ENCODE measurements around the gene TAF4B.
"Not testable (repeated sequence)": the region's sequence is repeated elsewhere in the genome, so short reads cannot be mapped to it uniquely, and the experiment has no call there.

Gene TAF4B

GRCh38 chr18:26226229-26227050 is at the start of gene TAF4B:
Gene TAF4B, plus strand, starts transcription at chr18:26226445. Its CDS starts 489 bp downstream, at chr18:26226934.
- DNase-seq (ENCODE audit: low read depth in 2 of 2), result peak; percentile 91 to 92

- DNase-seq (ENCODE audit: low read depth in 2 of 2), result no peak
Observed at GRCh38 chr18:26181343-26181826, 44.9 kb upstream of the TAF4B start.

- no peak for DNase-seq (ENCODE audit: low read depth in 2 of 2)
Observed at GRCh38 chr18:26183395-26184112, 42.7 kb upstream of the TAF4B start.

- no peak for DNase-seq (ENCODE audit: low read depth in 2 of 2)
Observed at GRCh38 chr18:26185267-26185666, 41.0 kb upstream of the TAF4B start.

GRCh38 chr18:26190506-26190905 is 35.7 kb upstream of the TAF4B start:
- peak; percentile 7 to 12 for DNase-seq (ENCODE audit: low read depth in 2 of 2)

- no peak for DNase-seq (ENCODE audit: low read depth in 2 of 2)
Observed at GRCh38 chr18:26192233-26192632, 34.0 kb upstream of the TAF4B start.

- no peak for DNase-seq (ENCODE audit: low read depth in 2 of 2)
Observed at GRCh38 chr18:26196605-26197004, 29.6 kb upstream of the TAF4B start.

- DNase-seq (ENCODE audit: low read depth in 2 of 2), result not testable (repeated sequence)
Observed at GRCh38 chr18:26202001-26202400, 24.2 kb upstream of the TAF4B start.

- DNase-seq (ENCODE audit: low read depth in 2 of 2), result no peak
Observed at GRCh38 chr18:26205318-26205717, 20.9 kb upstream of the TAF4B start.

GRCh38 chr18:26206488-26206887 is 19.8 kb upstream of the TAF4B start:
- DNase-seq (ENCODE audit: low read depth in 2 of 2), result no peak

- no peak for DNase-seq (ENCODE audit: low read depth in 2 of 2)
Observed at GRCh38 chr18:26207937-26208336, 18.3 kb upstream of the TAF4B start.

- no peak for DNase-seq (ENCODE audit: low read depth in 2 of 2)
Observed at GRCh38 chr18:26208977-26209376, 17.3 kb upstream of the TAF4B start.

- DNase-seq (ENCODE audit: low read depth in 2 of 2), result no peak
Observed at GRCh38 chr18:26210147-26210546, 16.1 kb upstream of the TAF4B start.

- no peak for DNase-seq (ENCODE audit: low read depth in 2 of 2)
Observed at GRCh38 chr18:26215247-26215970, 10.8 kb upstream of the TAF4B start.

- DNase-seq (ENCODE audit: low read depth in 2 of 2), result no peak
Observed at GRCh38 chr18:26225022-26225693, 1.1 kb upstream of the TAF4B start.

- DNase-seq (ENCODE audit: low read depth in 2 of 2), result no peak
Observed at GRCh38 chr18:26225915-26226228, 373 bp upstream of the TAF4B start.

- no peak for DNase-seq (ENCODE audit: low read depth in 2 of 2)
Observed at GRCh38 chr18:26227051-26227670, 916 bp downstream of the TAF4B start.

- no peak for DNase-seq (ENCODE audit: low read depth in 2 of 2)
Observed at GRCh38 chr18:26228562-26229260, 2.5 kb downstream of the TAF4B start.

- DNase-seq (ENCODE audit: low read depth in 2 of 2), result no peak
Observed at GRCh38 chr18:26230497-26230896, 4.3 kb downstream of the TAF4B start.

- DNase-seq (ENCODE audit: low read depth in 2 of 2), result no peak
Observed at GRCh38 chr18:26233208-26233607, 7.0 kb downstream of the TAF4B start.

GRCh38 chr18:26237363-26237762 is 11.1 kb downstream of the TAF4B start:
- not testable (repeated sequence) for DNase-seq (ENCODE audit: low read depth in 2 of 2)
